ENCODE measurements around the gene SPIRE2.
A peak's percentile ranks its signal among the peaks of the same experiment; 100 is the strongest.
"Not testable (repeated sequence)": the region's sequence is repeated elsewhere in the genome, so short reads cannot be mapped to it uniquely, and the experiment has no call there.

SPIRE2 gene

GRCh38 chr16:89808475-89808874 lies 19.8 kb upstream of the SPIRE2 start:
- DNase-seq, result no peak

DNA sequence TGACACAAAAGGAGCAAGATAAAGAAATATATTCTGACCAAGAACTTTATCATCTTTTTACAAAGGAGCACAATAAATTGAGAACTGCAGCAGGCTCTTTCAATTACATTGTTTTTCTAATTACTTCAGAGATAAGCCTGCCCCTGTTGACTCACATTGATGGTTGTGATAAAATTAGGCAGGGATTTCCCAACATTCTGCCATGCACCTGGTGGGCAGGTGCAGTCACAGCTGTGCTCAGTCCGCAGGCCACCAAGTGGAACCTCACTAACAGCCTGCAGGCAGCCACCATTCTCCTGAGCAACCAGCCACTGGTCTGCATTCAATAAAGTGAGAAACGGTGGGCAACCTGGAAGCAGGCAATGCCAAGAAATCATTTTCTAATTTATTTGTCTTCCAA lies 17.0 kb upstream of the SPIRE2 start:
- no peak for DNase-seq

DNA sequence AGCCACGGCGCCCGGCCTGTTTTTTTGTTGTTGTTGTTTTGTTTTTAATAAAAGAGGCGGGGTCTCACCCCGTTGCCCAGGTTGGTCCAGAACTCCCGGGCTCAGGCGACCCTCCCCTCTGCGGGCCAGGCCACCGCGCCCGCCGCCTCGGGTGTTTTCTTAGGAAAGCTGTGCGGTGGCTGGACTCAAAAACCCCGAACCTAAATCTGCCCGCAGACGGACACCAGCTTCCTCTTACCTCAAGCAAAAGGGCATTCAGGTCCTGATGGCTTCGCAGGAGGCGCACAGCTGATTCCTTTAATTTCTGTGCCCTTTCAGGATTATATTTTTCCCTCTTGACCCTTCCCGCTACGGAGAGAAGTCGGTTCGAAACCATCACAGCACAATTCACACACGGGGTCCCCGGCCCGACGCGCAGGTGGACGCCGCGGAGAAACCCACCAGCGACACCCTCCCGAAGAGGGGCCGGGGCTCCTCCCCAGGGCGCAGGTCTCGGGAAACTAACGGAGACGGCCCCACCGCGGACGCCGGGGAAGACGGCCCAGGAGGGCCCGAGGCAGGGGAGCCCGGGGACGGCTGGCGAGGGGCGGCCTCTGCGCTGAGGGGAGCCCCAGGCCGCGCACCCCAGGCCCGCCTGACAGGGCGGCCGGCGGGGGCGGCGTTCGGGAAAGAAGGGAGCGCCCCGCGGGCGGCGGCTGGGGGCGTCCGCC lies 12.5 kb upstream of the SPIRE2 start:
- DNase-seq, result peak; percentile 35

DNA sequence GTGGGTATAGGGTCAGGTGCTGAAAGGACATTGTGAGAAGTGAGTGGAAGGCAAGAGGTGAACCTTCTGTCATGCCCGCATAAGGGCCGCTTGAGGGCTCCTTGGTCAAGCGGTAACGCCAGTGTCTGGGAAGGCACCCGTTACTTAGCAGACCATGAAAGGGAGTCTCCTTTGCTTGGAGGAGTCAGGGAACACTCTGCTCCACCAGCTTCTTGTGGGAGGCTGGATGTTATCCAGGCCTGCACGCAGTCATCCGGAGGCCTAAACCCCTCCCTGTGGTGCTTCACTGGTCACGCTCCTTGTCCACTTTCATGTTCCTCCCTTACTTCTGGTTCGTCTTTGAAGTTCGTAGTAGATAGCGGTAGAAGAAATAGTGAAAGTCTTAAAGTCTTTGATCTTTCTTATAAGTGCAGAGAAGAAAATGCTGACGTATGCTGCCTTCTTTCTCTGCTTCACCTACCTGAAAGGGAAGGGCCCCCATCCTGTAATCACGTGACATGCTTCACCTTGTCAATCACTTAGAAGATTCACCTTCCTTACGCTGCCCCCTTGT lies 9.3 kb upstream of the SPIRE2 start:
- DNase-seq, result not testable (repeated sequence)

DNA sequence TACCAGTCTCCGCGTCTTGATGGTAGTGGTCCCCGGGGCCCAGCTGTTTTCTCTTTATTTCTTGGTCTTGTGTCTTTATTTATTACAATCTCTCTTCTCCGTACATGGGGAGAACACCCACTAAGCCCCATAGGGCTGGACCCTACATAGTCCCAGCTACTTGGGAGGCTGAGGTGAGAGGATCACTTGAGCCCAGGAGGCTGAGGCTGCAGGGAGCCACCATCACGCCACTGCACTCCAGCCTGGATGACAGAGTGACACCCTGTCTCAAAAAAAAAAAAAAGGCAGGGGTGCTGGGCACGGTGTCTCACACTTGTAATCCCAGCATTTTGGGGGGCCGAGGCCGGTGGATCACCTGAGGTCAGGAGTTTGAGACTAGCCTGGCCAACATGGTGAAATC lies 8.8 kb upstream of the SPIRE2 start:
- not testable (repeated sequence) for DNase-seq

- DNase-seq, result no peak
These were observed 6.7 kb upstream of the SPIRE2 start for GRCh38 chr16:89821438-89822187.

- DNase-seq, result no peak
These were observed 5.8 kb upstream of the SPIRE2 start for GRCh38 chr16:89822188-89823086.

GRCh38 chr16:89823087-89823823 lies 5.0 kb upstream of the SPIRE2 start:
- no peak for DNase-seq

GRCh38 chr16:89823824-89824148 lies 4.5 kb upstream of the SPIRE2 start:
- not testable (repeated sequence) for DNase-seq

- no peak for DNase-seq
These were observed 1.5 kb upstream of the SPIRE2 start for GRCh38 chr16:89826531-89827382.

GRCh38 chr16:89827383-89828198 lies 684 bp upstream of the SPIRE2 start:
- no peak for DNase-seq

- DNase-seq, result no peak
These were observed 775 bp downstream of the SPIRE2 start for GRCh38 chr16:89828870-89829629.

DNA sequence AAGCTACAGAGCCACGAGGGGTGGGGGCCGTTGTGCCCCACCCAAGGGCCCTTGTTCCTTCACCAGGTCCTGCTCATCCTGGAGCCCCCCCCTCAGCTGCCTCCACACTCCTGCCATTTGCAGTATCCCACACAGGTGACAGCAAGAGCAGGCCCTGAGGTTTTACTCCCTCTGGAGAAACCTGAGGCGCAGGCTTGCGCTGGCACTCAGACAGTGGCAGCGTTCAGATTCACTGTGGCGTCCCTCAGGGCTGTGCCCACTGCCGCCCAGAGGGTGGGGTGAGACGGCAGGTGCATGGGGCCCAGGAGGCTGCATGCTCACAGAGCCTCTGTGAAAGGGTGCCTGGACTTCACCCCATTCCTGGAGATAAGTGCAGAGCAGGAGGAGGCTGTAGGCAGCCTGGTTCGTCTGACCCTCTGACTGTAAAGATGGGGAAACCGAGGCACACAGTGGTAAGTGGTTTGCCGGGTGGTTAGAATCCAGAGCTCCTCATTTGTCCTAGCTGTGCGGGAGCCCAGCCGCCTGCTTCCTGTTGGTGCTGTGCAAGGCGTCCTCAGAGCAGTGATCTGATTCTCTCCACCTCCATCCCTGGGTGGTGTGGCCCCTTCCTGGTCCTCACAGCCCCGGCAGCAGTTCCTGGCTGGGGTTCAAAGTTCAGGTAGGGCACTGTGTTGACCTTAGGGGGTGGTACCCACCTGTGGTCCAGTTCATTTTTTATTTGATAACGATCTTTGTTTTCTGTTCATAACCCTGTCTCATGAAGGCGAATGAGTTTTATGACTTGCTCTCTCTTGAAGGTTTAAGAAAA lies 1.6 kb downstream of the SPIRE2 start:
- DNase-seq, result no peak

- DNase-seq, result no peak
These were observed 3.6 kb downstream of the SPIRE2 start for GRCh38 chr16:89831810-89832328.

GRCh38 chr16:89833664-89834363 lies 5.5 kb downstream of the SPIRE2 start:
- not testable (repeated sequence) for DNase-seq

DNA sequence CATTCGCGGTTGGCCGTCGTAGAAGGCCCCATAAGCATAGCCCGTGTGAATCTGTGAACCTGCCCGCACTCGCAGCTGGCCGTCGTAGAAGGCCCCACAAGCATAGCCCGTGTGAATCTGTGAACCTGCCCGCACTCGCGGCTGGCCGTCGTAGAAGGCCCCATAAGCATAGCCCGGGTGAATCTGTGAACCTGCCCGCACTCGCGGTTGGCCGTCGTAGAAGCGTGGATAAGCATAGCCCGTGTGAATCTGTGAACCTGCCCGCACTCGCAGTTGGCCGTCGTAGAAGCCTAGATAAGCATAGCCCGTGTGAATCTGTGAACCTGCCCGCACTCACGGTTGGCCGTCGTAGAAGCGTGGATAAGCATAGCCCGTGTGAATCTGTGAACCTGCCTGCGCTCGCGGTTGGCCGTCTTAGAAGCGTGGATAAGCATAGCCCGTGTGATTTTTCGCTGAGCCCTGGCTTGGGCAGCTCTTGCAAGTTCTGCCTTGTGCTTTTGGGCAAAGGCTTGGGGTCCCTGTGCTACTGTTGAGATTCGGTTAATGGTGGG lies 6.6 kb downstream of the SPIRE2 start:
- DNase-seq, result not testable (repeated sequence)

- not testable (repeated sequence) for DNase-seq
These were observed 8.2 kb downstream of the SPIRE2 start for GRCh38 chr16:89836484-89836883.

Data from activated CD4-positive, CD25-positive, alpha-beta regulatory T cell treated with anti-CD3 and anti-CD28 coated beads, Interleukin-2, amount 50 U/mL, for 72 hours (primary cell).